ENCODE data around the gene ARL6IP5.

Gene ARL6IP5

DNA sequence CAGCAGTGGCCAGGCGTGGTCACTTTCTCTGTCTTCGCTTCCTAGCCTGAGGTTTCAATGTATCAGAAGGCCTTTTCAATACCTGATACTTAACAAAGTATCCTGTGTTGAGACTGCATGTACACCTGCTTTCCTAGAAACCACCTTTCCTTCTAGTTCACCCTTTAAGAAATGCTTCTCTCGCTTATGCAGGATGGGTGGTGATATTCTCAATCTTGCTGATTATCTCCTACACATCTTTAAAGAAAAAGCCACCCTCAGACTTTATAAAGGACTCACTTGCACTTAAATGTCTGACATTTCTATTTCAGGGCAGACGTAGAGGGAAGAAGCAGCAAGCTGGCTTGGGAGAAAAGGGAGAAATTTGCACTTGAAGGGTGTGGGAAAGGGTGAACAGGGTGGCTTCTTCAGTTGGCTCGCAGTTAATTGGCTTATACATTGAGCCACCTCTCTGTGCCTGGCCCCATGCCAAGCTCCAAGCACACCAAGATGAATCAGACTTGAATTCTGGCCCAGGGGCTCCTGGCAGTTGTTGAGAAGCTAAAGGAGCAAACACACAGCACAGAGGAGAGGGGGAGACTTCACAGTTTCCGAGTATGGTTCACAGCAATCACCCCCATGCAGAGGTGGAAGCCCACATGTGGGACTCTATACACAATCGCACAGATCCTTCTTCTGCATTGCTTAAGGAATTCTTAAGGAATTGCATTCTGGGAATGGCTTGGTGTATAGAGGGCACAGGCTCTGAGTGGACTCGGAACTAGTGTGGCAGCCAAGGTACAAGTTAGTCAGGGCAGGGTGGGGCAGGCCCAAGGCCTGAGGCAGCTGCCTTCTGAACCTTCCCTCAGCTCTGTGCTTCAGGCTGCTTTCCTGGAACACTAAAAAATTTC, 1.3 kb downstream of the ARL6IP5 start:
- in situ Hi-C loops (cut with HindIII; ENCODE audit: low sequenced_read_pairs), result no loop called here
- DNase-seq (ENCODE audit: low read depth, low spot score), result peak; percentile 96
- TF ChIP-seq, protein P1, sequence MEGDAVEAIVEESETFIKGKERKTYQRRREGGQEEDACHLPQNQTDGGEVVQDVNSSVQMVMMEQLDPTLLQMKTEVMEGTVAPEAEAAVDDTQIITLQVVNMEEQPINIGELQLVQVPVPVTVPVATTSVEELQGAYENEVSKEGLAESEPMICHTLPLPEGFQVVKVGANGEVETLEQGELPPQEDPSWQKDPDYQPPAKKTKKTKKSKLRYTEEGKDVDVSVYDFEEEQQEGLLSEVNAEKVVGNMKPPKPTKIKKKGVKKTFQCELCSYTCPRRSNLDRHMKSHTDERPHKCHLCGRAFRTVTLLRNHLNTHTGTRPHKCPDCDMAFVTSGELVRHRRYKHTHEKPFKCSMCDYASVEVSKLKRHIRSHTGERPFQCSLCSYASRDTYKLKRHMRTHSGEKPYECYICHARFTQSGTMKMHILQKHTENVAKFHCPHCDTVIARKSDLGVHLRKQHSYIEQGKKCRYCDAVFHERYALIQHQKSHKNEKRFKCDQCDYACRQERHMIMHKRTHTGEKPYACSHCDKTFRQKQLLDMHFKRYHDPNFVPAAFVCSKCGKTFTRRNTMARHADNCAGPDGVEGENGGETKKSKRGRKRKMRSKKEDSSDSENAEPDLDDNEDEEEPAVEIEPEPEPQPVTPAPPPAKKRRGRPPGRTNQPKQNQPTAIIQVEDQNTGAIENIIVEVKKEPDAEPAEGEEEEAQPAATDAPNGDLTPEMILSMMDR (IDR thresholded peaks at IDR 0.05; ENCODE audit: low read depth, low read length), result no peak
- H3K4me3 ChIP-seq (ENCODE audit: low read depth, low read length), result peak overlapping the region; percentile 93

- TF ChIP-seq, protein P1 (IDR thresholded peaks at IDR 0.05; ENCODE audit: low read depth, low read length), result no peak
- H3K4me3 ChIP-seq (ENCODE audit: low read depth, low read length), result peak overlapping the region; percentile 93
- no peak for DNase-seq (ENCODE audit: low read depth, low spot score)
- in situ Hi-C loops (cut with HindIII; ENCODE audit: low sequenced_read_pairs), result no loop called here
These were observed 2.5 kb downstream of the ARL6IP5 start for GRCh38 chr3:69087030-69087791.

GRCh38 chr3:69088063-69088462, 3.3 kb downstream of the ARL6IP5 start:
- peak; percentile 65 for DNase-seq (ENCODE audit: low read depth, low spot score)
- H3K4me3 ChIP-seq (ENCODE audit: low read depth, low read length), result no peak overlapping the region
- in situ Hi-C loops (cut with HindIII; ENCODE audit: low sequenced_read_pairs), result no loop called here
- TF ChIP-seq, protein P1 (IDR thresholded peaks at IDR 0.05; ENCODE audit: low read depth, low read length), result no peak

DNA sequence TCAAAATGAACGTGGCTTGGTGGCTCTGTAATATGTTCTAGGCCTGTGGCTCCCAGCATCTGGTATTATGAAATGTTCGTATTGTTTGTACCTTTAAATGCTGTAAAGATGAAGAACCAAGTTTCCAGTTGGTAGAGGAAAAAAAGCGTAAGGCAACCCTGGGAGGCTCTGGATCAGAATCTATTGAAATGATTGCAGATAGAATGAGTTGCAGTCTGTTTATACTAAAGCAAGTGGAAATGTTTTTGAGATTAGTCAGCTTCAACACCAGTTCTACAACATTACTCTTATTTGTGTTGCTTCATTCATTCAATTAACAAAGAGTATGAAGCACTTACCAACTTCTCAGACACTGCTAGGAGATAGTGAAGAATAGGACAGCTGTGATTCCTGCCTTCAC, 5.3 kb downstream of the ARL6IP5 start:
- in situ Hi-C loops (cut with HindIII; ENCODE audit: low sequenced_read_pairs), result no loop called here
- TF ChIP-seq, protein P1 (IDR thresholded peaks at IDR 0.05; ENCODE audit: low read depth, low read length), result no peak
- no peak overlapping the region for H3K4me3 ChIP-seq (ENCODE audit: low read depth, low read length)
- DNase-seq (ENCODE audit: low read depth, low spot score), result peak; percentile 73

- H3K4me3 ChIP-seq (ENCODE audit: low read depth, low read length), result no peak overlapping the region
- TF ChIP-seq, protein P1 (IDR thresholded peaks at IDR 0.05; ENCODE audit: low read depth, low read length), result no peak
- in situ Hi-C loops (cut with HindIII; ENCODE audit: low sequenced_read_pairs), result no loop called here
- DNase-seq (ENCODE audit: low read depth, low spot score), result no peak
These were observed 6.8 kb downstream of the ARL6IP5 start for GRCh38 chr3:69091389-69092029.

DNA sequence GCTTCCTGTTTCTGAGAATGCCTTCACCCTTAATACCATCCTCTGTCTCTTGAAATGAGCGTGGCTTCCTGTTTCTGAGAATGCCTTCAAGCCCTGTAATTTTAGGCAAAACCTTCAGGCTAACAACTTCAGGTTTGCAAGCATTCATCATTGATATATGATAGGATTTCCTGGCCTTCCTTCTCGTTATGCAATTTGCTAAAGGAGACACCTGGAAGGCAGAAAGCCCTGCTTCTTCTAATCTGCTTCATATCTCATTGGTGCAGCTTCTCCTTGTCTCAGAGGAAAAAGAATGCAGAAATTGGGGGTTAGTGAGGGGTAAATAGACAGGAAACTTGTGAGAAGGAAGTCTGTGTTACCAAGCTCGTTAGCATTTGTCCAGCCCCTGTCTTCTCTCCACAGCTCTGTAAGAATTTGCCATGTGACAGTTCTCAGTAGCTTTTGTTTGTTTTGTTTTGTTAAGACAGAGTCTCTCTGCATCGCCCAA, 7.3 kb downstream of the ARL6IP5 start:
- in situ Hi-C loops (cut with HindIII; ENCODE audit: low sequenced_read_pairs), result no loop called here
- TF ChIP-seq, protein P1 (IDR thresholded peaks at IDR 0.05; ENCODE audit: low read depth, low read length), result no peak
- no peak overlapping the region for H3K4me3 ChIP-seq (ENCODE audit: low read depth, low read length)
- DNase-seq (ENCODE audit: low read depth, low spot score), result no peak

Measured in astrocyte of the spinal cord (primary cell).